Gastroesophageal sphincter (tissue), 3 donors: ENCODE measurements around the gene NHSL1.

Experiments
- CTCF ChIP-seq, 4 experiments: fragments of 200-600 bp in 2 of 4; fragments of 450-650 bp in 2 of 4; sonication (generic) in 1 of 4; IDR thresholded peaks; one replicate each; pipeline ENCODE4 v1.5.1; 2017 to 2019; ENCODE audit warnings: antibody characterized with exemption in 4 of 4, mild to moderate bottlenecking in 2 of 4, moderate library complexity in 2 of 4
- EP300 ChIP-seq: sonication (generic); formaldehyde crosslinking; IDR thresholded peaks from one replicate; pipeline ENCODE4 v1.6.1; 2017; ENCODE audit warnings: antibody characterized with exemption, mild to moderate bottlenecking
- POLR2A ChIP-seq, 2 donors: fragments of 450-650 bp; IDR thresholded peaks; one replicate each; pipeline ENCODE4 v1.6.1; 2017; ENCODE audit warnings: antibody characterized with exemption in 2 of 2, mild to moderate bottlenecking in 2 of 2, moderate library complexity in 1 of 2

DNA sequence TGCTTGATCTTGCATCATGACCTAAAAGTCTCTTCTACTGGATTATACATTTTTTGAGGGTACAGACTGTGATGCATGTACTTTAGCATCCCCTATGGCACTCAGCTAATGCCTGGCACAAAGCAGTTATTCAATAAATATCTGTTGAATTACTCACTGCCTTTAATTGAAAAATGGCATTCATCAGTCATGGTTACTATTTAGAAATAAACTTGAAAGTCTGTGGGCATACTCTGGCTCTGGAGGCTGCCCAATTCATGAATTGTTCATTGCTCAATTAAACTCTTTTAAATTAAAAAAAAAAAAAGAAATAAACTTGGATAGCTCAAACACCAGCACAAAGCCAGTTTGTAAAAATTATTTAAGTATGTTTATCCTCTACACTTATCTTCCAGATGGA is 55.3 kb downstream of the NHSL1 start:
- TF ChIP-seq CTCF (IDR thresholded peaks at IDR 0.05) (no peak), POLR2A (IDR thresholded peaks at IDR 0.05) (no peak), EP300 (no peak)
